ENCODE data around the gene TNS1.

Gene TNS1

DNA sequence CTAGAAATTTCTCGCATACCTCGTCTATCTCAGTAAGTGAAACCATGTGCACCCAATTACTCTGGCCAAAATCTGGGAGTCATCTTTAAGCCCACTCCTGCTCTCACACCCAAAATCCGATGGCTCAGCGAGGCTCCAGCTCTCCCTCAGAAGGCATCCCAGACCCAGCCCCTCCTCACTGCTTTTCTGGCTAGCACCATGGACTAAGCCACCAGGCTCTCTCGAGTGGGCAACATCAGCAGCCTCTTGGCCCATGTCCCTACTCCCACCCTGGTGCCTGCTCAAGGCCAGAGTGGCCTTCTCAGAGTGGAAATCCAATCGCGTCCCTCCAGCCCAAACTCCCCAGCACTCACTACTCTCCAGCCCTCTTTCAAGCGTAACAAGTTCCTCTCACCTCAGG is 27.2 kb downstream of the TNS1 start:
- Histone ChIP-seq H3F3A (ENCODE audit: low read depth) (no peaks in the 10 kb centered on the region), H3K9me2 (replicated peaks; ENCODE audit: low read depth, low read length) (no peaks in the 10 kb centered on the region), H3K4me3 (ENCODE audit: low read length, poor library complexity, severe bottlenecking) (no peak overlapping the region), H3K9ac (ENCODE audit: low read depth, low read length, poor library complexity, severe bottlenecking) (no peak overlapping the region), H3K27me3 (ENCODE audit: insufficient read depth, low read length, poor library complexity, severe bottlenecking) (no peaks in the 10 kb centered on the region), H4K20me1 (ENCODE audit: insufficient read depth, low read length, poor library complexity, severe bottlenecking) (no peaks in the 10 kb centered on the region), H3K36me3 (ENCODE audit: insufficient read depth, low read length) (no peaks in the 10 kb centered on the region), H3K4me1 (ENCODE audit: insufficient read depth, low read length, poor library complexity, severe bottlenecking) (no peaks in the 10 kb centered on the region), H2AFZ (ENCODE audit: low read length) (no peak overlapping the region), H3K79me2 (ENCODE audit: insufficient read depth, low read length) (no peaks in the 10 kb centered on the region), H3K9me3 (ENCODE audit: insufficient read depth, low read depth, low read length) (no peaks in the 10 kb centered on the region), H3K4me2 (ENCODE audit: low read depth, low read length, poor library complexity, severe bottlenecking) (no peak overlapping the region)
- TF ChIP-seq, protein P1, sequence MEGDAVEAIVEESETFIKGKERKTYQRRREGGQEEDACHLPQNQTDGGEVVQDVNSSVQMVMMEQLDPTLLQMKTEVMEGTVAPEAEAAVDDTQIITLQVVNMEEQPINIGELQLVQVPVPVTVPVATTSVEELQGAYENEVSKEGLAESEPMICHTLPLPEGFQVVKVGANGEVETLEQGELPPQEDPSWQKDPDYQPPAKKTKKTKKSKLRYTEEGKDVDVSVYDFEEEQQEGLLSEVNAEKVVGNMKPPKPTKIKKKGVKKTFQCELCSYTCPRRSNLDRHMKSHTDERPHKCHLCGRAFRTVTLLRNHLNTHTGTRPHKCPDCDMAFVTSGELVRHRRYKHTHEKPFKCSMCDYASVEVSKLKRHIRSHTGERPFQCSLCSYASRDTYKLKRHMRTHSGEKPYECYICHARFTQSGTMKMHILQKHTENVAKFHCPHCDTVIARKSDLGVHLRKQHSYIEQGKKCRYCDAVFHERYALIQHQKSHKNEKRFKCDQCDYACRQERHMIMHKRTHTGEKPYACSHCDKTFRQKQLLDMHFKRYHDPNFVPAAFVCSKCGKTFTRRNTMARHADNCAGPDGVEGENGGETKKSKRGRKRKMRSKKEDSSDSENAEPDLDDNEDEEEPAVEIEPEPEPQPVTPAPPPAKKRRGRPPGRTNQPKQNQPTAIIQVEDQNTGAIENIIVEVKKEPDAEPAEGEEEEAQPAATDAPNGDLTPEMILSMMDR (conservative IDR thresholded peaks at IDR 0.05; ENCODE audit: low read length) = no peak
- no peak for TF ChIP-seq EZH2phosphoT487 (IDR thresholded peaks at IDR 0.05; ENCODE audit: borderline replicate concordance)

DNA sequence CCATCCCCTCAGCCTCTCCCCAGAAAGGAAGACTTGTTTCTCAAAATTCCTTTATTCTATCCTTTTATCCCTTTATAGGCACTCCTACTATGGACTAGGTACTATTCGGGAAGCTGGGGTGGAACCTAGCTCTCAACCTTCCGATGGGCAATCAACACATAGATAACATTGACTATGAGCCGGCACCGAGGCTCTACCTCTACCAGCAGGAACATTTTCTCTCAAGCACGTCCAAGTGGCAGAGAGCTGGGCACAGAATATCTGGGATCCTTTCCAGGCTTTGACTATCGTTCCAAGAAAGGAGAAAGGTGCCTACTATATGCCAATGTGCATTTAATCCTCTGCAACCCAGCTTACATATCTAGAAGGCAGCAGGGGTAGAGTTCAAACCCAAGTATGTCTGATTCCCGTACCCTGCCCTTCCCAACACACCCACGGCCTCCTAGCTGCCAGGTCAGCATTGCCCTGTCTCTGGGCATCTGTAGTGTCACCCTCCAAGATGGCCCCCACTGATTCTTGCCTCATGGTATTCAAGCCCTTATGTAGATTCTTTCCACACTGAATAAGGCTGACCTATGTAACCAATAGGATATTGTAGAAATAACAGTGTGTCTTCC is 28.3 kb downstream of the TNS1 start:
- Histone ChIP-seq H3K9me2 (replicated peaks; ENCODE audit: low read depth, low read length) (no peaks in the 10 kb centered on the region), H3K4me3 (ENCODE audit: low read length, poor library complexity, severe bottlenecking) (no peak overlapping the region), H3F3A (ENCODE audit: low read depth) (no peaks in the 10 kb centered on the region), H3K4me2 (ENCODE audit: low read depth, low read length, poor library complexity, severe bottlenecking) (no peak overlapping the region), H2AFZ (ENCODE audit: low read length) (no peak overlapping the region), H3K36me3 (ENCODE audit: insufficient read depth, low read length) (no peaks in the 10 kb centered on the region), H4K20me1 (ENCODE audit: insufficient read depth, low read length, poor library complexity, severe bottlenecking) (no peaks in the 10 kb centered on the region), H3K4me1 (ENCODE audit: insufficient read depth, low read length, poor library complexity, severe bottlenecking) (no peaks in the 10 kb centered on the region), H3K79me2 (ENCODE audit: insufficient read depth, low read length) (no peaks in the 10 kb centered on the region), H3K9me3 (ENCODE audit: insufficient read depth, low read depth, low read length) (no peaks in the 10 kb centered on the region), H3K9ac (ENCODE audit: low read depth, low read length, poor library complexity, severe bottlenecking) (no peak overlapping the region), H3K27me3 (ENCODE audit: insufficient read depth, low read length, poor library complexity, severe bottlenecking) (no peaks in the 10 kb centered on the region)
- TF ChIP-seq, protein P1 (conservative IDR thresholded peaks at IDR 0.05; ENCODE audit: low read length) = no peak
- no peak for TF ChIP-seq EZH2phosphoT487 (IDR thresholded peaks at IDR 0.05; ENCODE audit: borderline replicate concordance)

DNA sequence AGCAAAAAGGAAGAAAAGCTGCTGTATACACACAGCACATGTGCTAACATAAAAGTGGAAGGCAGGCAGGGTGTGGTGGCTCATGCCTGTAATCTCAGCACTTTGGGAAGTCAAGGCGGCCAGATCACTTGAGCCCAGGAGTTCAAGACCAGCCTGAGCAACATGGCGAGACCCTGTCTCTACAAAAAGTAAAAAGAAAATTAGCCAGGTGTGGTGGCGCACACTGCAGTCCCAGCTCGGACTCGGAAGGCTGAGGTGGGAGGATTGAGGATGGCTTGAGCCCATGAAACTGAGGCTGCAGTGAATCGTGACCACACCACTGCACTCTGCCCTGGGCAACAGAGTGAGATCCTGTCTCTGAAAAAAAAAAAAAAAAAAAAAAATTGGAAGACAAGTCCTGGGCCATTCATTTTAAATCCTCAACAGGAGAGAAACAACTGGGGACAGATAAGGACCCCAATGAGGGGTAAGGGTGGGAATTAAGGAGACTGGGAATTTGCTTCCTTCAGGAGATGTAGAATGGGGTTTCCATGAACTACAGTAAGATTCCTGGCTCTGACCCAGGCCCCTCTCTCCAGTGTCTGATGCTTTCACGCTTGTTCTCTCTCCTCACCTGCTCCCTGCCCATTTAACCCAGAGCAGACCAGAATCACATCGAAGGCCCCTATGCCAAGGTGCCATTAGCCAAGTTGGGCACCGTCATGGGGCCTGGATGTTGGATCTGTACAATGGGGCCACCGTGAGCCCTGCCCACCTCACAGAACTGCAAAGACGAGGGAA is 29.6 kb downstream of the TNS1 start:
- TF ChIP-seq EZH2phosphoT487 (IDR thresholded peaks at IDR 0.05; ENCODE audit: borderline replicate concordance) = no peak
- TF ChIP-seq, protein P1 (conservative IDR thresholded peaks at IDR 0.05; ENCODE audit: low read length) = no peak
- H3K9me2 ChIP-seq (replicated peaks; ENCODE audit: low read depth, low read length) = no peaks in the 10 kb centered on the region
- no peak overlapping the region for H3K4me2 ChIP-seq (ENCODE audit: low read depth, low read length, poor library complexity, severe bottlenecking)

More for the DNA sequence above, 29.6 kb downstream of the TNS1 start:
- Histone ChIP-seq H3K4me1 (ENCODE audit: insufficient read depth, low read length, poor library complexity, severe bottlenecking) (no peaks in the 10 kb centered on the region), H3K9ac (ENCODE audit: low read depth, low read length, poor library complexity, severe bottlenecking) (no peak overlapping the region), H4K20me1 (ENCODE audit: insufficient read depth, low read length, poor library complexity, severe bottlenecking) (no peaks in the 10 kb centered on the region), H3K36me3 (ENCODE audit: insufficient read depth, low read length) (no peaks in the 10 kb centered on the region), H2AFZ (ENCODE audit: low read length) (no peak overlapping the region), H3K4me3 (ENCODE audit: low read length, poor library complexity, severe bottlenecking) (no peak overlapping the region), H3F3A (ENCODE audit: low read depth) (no peaks in the 10 kb centered on the region), H3K9me3 (ENCODE audit: insufficient read depth, low read depth, low read length) (no peaks in the 10 kb centered on the region), H3K27me3 (ENCODE audit: insufficient read depth, low read length, poor library complexity, severe bottlenecking) (no peaks in the 10 kb centered on the region), H3K79me2 (ENCODE audit: insufficient read depth, low read length) (no peaks in the 10 kb centered on the region)

Measured in Loucy (cell line).